ENCODE data around the gene PROSER1. TPM values are rescaled to one million over a fixed set of nuclear protein-coding genes. Genes with fewer than 3 reads are reported as not detected.

Gene PROSER1
- total RNA-seq, 1 donor from 2014 or later = 60.7 TPM

DNA sequence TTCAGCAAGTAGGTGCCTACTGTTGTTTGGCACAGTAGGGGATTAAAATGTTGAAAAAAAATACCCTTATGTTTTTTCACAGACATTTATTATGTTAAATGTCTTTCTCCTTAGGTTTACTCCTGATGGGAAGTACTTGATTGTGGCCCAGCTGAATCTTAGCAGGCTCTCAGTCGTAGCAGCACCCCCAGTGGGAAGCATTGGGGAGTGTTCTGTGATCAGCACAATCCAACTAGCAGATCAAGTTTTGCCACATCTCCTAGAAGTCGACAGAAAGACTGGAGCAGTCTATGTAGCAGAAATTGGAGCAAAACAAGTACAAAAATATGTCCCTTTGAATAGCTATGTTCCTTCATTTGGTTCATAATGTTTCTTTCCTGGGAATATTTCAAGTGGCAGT is 9.7 kb upstream of the PROSER1 start:
- Histone ChIP-seq H3K4me1 (no peaks in the 10 kb centered on the region), H3K4me3 (no peak overlapping the region), H3K27ac (no peak overlapping the region), H3K27me3 (no peaks in the 10 kb centered on the region), H3K36me3 (peaks cover 4 to 24% of the 10 kb centered on the region in 2 donors), H3K9me3 (no peaks in the 10 kb centered on the region)
- intact Hi-C loops (cut with DNase I) = no loop called here
- no peak for DNase-seq (ENCODE audit: low spot score in 2 of 2)
- TF ChIP-seq, protein P1, sequence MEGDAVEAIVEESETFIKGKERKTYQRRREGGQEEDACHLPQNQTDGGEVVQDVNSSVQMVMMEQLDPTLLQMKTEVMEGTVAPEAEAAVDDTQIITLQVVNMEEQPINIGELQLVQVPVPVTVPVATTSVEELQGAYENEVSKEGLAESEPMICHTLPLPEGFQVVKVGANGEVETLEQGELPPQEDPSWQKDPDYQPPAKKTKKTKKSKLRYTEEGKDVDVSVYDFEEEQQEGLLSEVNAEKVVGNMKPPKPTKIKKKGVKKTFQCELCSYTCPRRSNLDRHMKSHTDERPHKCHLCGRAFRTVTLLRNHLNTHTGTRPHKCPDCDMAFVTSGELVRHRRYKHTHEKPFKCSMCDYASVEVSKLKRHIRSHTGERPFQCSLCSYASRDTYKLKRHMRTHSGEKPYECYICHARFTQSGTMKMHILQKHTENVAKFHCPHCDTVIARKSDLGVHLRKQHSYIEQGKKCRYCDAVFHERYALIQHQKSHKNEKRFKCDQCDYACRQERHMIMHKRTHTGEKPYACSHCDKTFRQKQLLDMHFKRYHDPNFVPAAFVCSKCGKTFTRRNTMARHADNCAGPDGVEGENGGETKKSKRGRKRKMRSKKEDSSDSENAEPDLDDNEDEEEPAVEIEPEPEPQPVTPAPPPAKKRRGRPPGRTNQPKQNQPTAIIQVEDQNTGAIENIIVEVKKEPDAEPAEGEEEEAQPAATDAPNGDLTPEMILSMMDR (IDR thresholded peaks at IDR 0.05) = no peak

GRCh38 chr13:39044536-39044935 is 6.6 kb upstream of the PROSER1 start:
- Histone ChIP-seq H3K4me3 (no peak overlapping the region), H3K9me3 (no peaks in the 10 kb centered on the region), H3K36me3 (peaks cover 4 to 21% of the 10 kb centered on the region in 2 donors), H3K27me3 (no peaks in the 10 kb centered on the region), H3K27ac (no peak overlapping the region), H3K4me1 (peaks cover 0 to 7% of the 10 kb centered on the region in 2 donors)
- no peak for DNase-seq (ENCODE audit: low spot score in 2 of 2)
- TF ChIP-seq, protein P1 (IDR thresholded peaks at IDR 0.05) = no peak
- intact Hi-C loops (cut with DNase I) = no loop called here

DNA sequence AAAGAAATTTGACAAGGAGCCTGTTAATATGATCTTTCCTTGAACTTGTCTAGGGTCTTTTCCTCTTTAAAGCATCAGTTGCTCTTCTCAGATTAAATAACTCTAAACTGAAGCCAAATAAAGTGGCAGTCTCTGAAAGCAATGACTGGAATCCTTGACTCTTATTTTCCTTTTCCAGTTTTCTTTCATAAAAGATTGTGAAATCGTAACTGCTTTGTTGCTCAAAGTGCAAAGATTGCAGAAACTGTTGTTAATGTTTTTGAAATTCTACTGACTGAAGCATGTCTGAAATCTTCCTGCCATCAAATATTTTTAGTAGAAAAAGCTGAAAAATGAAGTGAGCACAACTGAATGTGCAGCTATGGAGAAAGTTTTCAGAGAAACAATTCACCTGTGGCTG is 2.3 kb upstream of the PROSER1 start:
- DNase-seq (ENCODE audit: low spot score in 2 of 2) = no peak
- TF ChIP-seq, protein P1 (IDR thresholded peaks at IDR 0.05) = no peak
- Histone ChIP-seq H3K36me3 (peaks cover 4 to 13% of the 10 kb centered on the region in 2 donors), H3K4me1 (peaks cover 0 to 14% of the 10 kb centered on the region in 2 donors), H3K27ac (no peak overlapping the region), H3K4me3 (peak overlapping the region in 1 of 2 donors; percentile 18), H3K27me3 (no peaks in the 10 kb centered on the region), H3K9me3 (no peaks in the 10 kb centered on the region)
- intact Hi-C loops (cut with DNase I) = no loop called here

DNA sequence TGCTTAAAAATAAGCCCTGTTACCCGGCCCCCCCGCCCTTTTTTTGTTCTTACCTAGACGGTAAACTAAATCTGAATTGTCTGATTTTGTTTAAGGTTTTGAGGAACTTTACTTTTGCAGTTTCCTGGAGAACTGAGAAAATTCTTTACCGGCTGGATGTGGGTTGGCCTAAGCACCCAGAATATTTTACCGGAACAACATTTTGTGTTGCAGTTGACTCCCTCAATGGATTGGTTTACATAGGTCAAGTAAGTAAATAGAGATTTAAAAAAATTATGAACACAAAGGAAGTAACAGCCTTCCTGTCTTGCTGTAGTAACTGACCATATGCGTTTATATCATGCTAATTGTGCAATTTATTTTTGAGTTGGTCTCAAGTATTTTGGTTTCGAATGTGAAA is 1.2 kb upstream of the PROSER1 start:
- H3K27ac ChIP-seq = peak overlapping the region; percentile 78 to 88
- no peak for DNase-seq (ENCODE audit: low spot score in 2 of 2)
- peaks cover 0 to 4% of the 10 kb centered on the region in 2 donors for H3K36me3 ChIP-seq
- no peaks in the 10 kb centered on the region for H3K27me3 ChIP-seq
- TF ChIP-seq, protein P1 (IDR thresholded peaks at IDR 0.05) = no peak
- peak overlapping the region; percentile 97 to 100 for H3K4me3 ChIP-seq
- intact Hi-C loops (cut with DNase I) = loop anchor here (2.0 to 10.0 kb wide), 4 partner anchors 376 to 1736 kb away; partner anchors contain the start of gene MRPS31
- no peaks in the 10 kb centered on the region for H3K9me3 ChIP-seq
- peaks cover 0 to 15% of the 10 kb centered on the region in 2 donors for H3K4me1 ChIP-seq

DNA sequence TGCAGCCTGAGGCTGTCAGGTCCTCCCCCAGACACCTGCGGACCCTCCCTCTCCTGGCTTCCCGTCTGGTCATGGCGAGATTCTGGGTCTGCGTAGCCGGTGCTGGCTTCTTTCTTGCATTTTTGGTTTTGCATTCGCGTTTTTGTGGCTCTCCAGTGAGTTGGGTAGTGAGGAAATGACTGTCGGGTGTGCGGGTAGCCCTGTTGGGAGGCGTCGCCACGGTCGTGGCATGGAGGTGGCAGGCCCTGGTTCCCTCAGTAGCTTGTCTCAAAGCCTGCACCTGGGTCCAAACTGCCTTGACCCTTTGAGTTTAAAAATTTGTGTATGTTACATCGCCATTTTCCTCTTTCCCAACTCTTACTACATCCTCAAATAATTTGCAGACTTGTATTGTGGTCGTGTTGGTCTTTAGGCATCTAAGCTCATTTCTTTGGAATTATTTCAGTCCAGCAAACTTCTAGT is 711 bp upstream of the PROSER1 start:
- H3K27me3 ChIP-seq = no peaks in the 10 kb centered on the region
- TF ChIP-seq, protein P1 (IDR thresholded peaks at IDR 0.05) = no peak
- peaks cover 0 to 16% of the 10 kb centered on the region in 2 donors for H3K4me1 ChIP-seq
- intact Hi-C loops (cut with DNase I) = loop anchor here (2.0 to 10.0 kb wide), 4 partner anchors 376 to 1736 kb away; partner anchors contain the start of gene MRPS31
- DNase-seq (ENCODE audit: low spot score in 2 of 2) = no peak
- H3K27ac ChIP-seq = peak overlapping the region; percentile 78 to 88
- H3K36me3 ChIP-seq = no peaks in the 10 kb centered on the region
- H3K9me3 ChIP-seq = no peaks in the 10 kb centered on the region
- H3K4me3 ChIP-seq = peak overlapping the region; percentile 97 to 100
